Psoas muscle (tissue), 8 donors: Measurements from ENCODE around the gene PTGDR2. TPM values are rescaled to one million over a fixed set of nuclear protein-coding genes. Genes with fewer than 3 reads are reported as not detected.
A peak's percentile ranks its signal among the peaks of the same experiment; 100 is the strongest.

Experiments
- ATAC-seq, 4 donors: fragments of 200-7000 bp; cut with Tn5 transposase; one replicate each; pipeline ENCODE4 v1.9.1; 2020; ENCODE audit warnings: moderate library complexity in 3 of 4, mild to moderate bottlenecking in 2 of 4
- DNase-seq, 2 donors: peaks; one replicate each; pipeline ENCODE4 v3.0.0-alpha.2; 2020
- H3K27ac ChIP-seq: fragments of 200-600 bp; one replicate; pipeline ENCODE4 v1.8.0; 2022
- H3K27me3 ChIP-seq, 3 donors: fragments of 200-600 bp in 1 of 3; one replicate each; pipeline versions ENCODE4 v1.6.1 to v1.8.0; 2013 to 2022; ENCODE audit warnings: low read length in 2 of 3, mild to moderate bottlenecking in 2 of 3, moderate library complexity in 1 of 3; ENCODE audit not compliant: insufficient read depth in 3 of 3
- H3K36me3 ChIP-seq, 2 donors: fragments of 200-600 bp in 1 of 2; one replicate each; pipeline versions ENCODE4 v1.6.1 to v1.8.0; 2013 to 2022; ENCODE audit warnings: low read depth in 1 of 2, mild to moderate bottlenecking in 1 of 2, moderate library complexity in 1 of 2; ENCODE audit not compliant: insufficient read depth in 1 of 2
- H3K4me1 ChIP-seq: fragments of 200-600 bp; one replicate; pipeline ENCODE4 v1.8.0; 2022
- H3K4me3 ChIP-seq: fragments of 200-600 bp; one replicate; pipeline ENCODE4 v1.8.0; 2022; ENCODE audit warnings: mild to moderate bottlenecking
- H3K9me3 ChIP-seq: fragments of 200-600 bp; one replicate; pipeline ENCODE4 v1.8.0; 2022
- CTCF ChIP-seq: fragments of 200-600 bp; IDR thresholded peaks from one replicate; pipeline ENCODE4 v1.8.0; 2022; ENCODE audit warnings: antibody characterized with exemption
- WGBS, 3 donors: extraction: QIAGEN DNeasy Blood & Tissue Kit; methylation state at CpG; one replicate each; pipeline versions ENCODE4 v1.1.6 to v1.1.7; 2013; 5-methylcytosine and 5-hydroxymethylcytosine counted together
- intact Hi-C, 2 donors: fragments of 100-400 bp; cut with DNase I; formaldehyde crosslinking; loops; one replicate each; pipeline versions ENCODE4 v1.11.0 to v1.14.2; 2022
- polyA plus RNA-seq, 3 donors: library from polyadenylated mRNA; stranded (reverse); fragments of 200-250 nt; gene quantifications; one replicate each; pipeline ENCODE4 v1.2.3, GENCODE V29; 2013
- total RNA-seq, 4 donors: library from RNA; stranded (reverse); fragmentation: NEBNext Ultra II Directional in 2 of 4; extraction: Animal tissue kit (Norgen Biotek cat#: 25700) in 2 of 4; gene quantifications; one replicate each; pipeline versions ENCODE4 v1.2.1 to v1.2.4, GENCODE V29; 2021 to 2023
- donor health status: healthy with polysubstance abuse.
- donor health status: DM: no; HTN: no; CAD: no; lungs with moderate emphysema.
- donor health status: Bipolar disorder and iron deficiency.
- donor health status: healthy.
- donor health status: DM: yes; HTN: yes; CAD: no.
- donor health status: DM: no; HTN: no; CAD: no.
- donor health status: DM: no; HTN: no; CAD: no.
- donor health status: DM: yes; HTN: yes; CAD: no.

Gene PTGDR2
- total and polyA plus RNA-seq, 7 donors: 0.53 to 13.9 (median 1.2) TPM

- DNase-seq (peak in 1 of 2 donors; percentile 54), ATAC-seq (no peak)
- Histone ChIP-seq H3K27ac (no peak overlapping the region), H3K4me3 (no peak overlapping the region), H3K4me1 (peaks cover 19% of the 10 kb centered on the region), H3K9me3 (no peaks in the 10 kb centered on the region), H3K36me3 (peaks cover 3 to 60% of the 10 kb centered on the region in 2 donors), H3K27me3 (no peaks in the 10 kb centered on the region)
- 84 to 94% (median 90%) methylated on average over 12 of the region's 12 CpGs for WGBS, 3 donors
- TF ChIP-seq CTCF: no peak
- intact Hi-C loops: loop anchor here in 1 of 2 donors (10.0 kb wide), 1 partner anchor 317 kb away; the partner anchor contains the start of gene VPS37C
These were observed 7.9 kb downstream of the PTGDR2 start for GRCh38 chr11:60847896-60848295.

- 71 to 72% (median 72%) methylated on average over 13 of the region's 13 CpGs for WGBS, 3 donors
- ATAC-seq (no peak), DNase-seq (peak in 1 of 2 donors; percentile 39)
- Histone ChIP-seq H3K27ac (no peak overlapping the region), H3K27me3 (no peaks in the 10 kb centered on the region), H3K4me1 (peaks cover 19% of the 10 kb centered on the region), H3K9me3 (no peaks in the 10 kb centered on the region), H3K36me3 (peaks cover 3 to 54% of the 10 kb centered on the region in 2 donors), H3K4me3 (no peak overlapping the region)
- no peak for TF ChIP-seq CTCF
- intact Hi-C loops: loop anchor here in 1 of 2 donors (10.0 kb wide), 1 partner anchor 318 kb away; the partner anchor contains the start of gene VPS37C
These were observed 8.5 kb downstream of the PTGDR2 start for GRCh38 chr11:60847281-60847680.

GRCh38 chr11:60845338-60845737 lies 10.4 kb downstream of the PTGDR2 start:
- no peak for DNase-seq
- no peak for TF ChIP-seq CTCF
- intact Hi-C loops: loop anchor here in 1 of 2 donors (10.0 kb wide), 1 partner anchor 319 kb away; the partner anchor contains the start of gene VPS37C
- no peak for ATAC-seq
- Histone ChIP-seq H3K27me3 (no peaks in the 10 kb centered on the region), H3K4me1 (peaks cover 28% of the 10 kb centered on the region), H3K9me3 (no peaks in the 10 kb centered on the region), H3K4me3 (no peak overlapping the region), H3K27ac (no peak overlapping the region), H3K36me3 (peaks cover 2 to 35% of the 10 kb centered on the region in 2 donors)
- 76 to 88% (median 79%) methylated on average over 8 of the region's 8 CpGs for WGBS, 3 donors

GRCh38 chr11:60844870-60845221 lies 10.9 kb downstream of the PTGDR2 start:
- WGBS, 3 donors: 43 to 54% (median 45%) methylated on average over 4 of the region's 4 CpGs
- intact Hi-C loops: loop anchor here (5.0 to 10.0 kb wide), 2 partner anchors 57 to 320 kb away; partner anchors contain the start of gene VPS37C (in 1 of the 2)
- no peaks in the 10 kb centered on the region for H3K9me3 ChIP-seq
- H3K4me3 ChIP-seq: peak overlapping the region; percentile 99
- H3K27ac ChIP-seq: no peak overlapping the region
- ATAC-seq: no peak
- H3K36me3 ChIP-seq: peaks cover 0 to 30% of the 10 kb centered on the region in 2 donors
- H3K27me3 ChIP-seq: no peaks in the 10 kb centered on the region
- DNase-seq: peak in 1 of 2 donors; percentile 22
- no peak for TF ChIP-seq CTCF
- peaks cover 28% of the 10 kb centered on the region for H3K4me1 ChIP-seq
